Breast epithelium (tissue), 3 donors: ENCODE measurements around the gene KIR2DL3.

Experiments used
- POLR2A ChIP-seq: fragments of 450-650 bp; IDR thresholded peaks from one replicate; pipeline ENCODE4 v1.6.1; 2016; ENCODE audit warnings: antibody characterized with exemption, mild to moderate bottlenecking, moderate library complexity
- TF ChIP-seq, protein P1 (sequence below), 3 donors: fragments of 450-650 bp; IDR thresholded peaks; one replicate each; pipeline ENCODE4 v1.5.1; 2016 to 2017; ENCODE audit warnings: antibody characterized with exemption in 3 of 3, mild to moderate bottlenecking in 3 of 3, moderate library complexity in 3 of 3

DNA sequence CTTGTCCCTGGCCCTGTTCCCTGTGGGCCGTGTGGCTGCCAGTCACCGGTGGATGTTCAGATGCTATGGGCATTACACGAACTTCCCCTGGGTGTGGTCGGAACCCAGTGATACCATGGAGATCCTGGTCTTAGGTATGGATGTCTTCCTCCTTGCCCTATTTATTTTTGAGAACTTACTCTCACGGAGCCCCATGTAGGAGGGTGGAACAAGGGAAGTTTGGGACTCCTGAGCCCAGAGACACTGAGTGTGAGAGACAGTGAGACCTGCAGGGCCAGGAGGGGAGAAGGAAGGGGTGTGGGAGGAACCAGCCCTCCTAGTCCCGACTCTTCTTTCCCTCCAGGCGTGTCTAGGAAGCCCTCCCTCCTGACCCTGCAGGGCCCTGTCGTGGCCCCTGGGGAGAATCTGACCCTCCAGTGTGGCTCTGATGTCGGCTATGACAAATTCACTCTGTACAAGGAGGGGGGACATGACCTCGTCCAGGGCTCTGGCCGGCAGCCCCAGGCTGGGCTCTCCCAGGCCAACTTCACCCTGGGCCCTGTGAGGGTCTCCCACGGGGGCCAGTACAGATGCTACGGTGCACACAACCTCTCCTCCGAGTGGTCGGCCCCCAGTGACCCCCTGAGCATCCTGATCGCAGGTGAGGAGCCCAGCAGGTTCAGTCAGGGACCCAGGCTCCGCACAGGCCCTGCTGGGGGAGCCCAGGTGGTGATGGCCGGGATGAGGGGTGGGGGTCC lies 28.9 kb upstream of the KIR2DL3 start:
- TF ChIP-seq, protein P1, sequence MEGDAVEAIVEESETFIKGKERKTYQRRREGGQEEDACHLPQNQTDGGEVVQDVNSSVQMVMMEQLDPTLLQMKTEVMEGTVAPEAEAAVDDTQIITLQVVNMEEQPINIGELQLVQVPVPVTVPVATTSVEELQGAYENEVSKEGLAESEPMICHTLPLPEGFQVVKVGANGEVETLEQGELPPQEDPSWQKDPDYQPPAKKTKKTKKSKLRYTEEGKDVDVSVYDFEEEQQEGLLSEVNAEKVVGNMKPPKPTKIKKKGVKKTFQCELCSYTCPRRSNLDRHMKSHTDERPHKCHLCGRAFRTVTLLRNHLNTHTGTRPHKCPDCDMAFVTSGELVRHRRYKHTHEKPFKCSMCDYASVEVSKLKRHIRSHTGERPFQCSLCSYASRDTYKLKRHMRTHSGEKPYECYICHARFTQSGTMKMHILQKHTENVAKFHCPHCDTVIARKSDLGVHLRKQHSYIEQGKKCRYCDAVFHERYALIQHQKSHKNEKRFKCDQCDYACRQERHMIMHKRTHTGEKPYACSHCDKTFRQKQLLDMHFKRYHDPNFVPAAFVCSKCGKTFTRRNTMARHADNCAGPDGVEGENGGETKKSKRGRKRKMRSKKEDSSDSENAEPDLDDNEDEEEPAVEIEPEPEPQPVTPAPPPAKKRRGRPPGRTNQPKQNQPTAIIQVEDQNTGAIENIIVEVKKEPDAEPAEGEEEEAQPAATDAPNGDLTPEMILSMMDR (IDR thresholded peaks at IDR 0.05) = no peak
- no peak for TF ChIP-seq POLR2A
